Breast epithelium (tissue), 3 donors: ENCODE results near the gene SLC25A21.

Experiments used
- CTCF ChIP-seq, 3 donors: fragments of 450-650 bp; IDR thresholded peaks; one replicate each; pipeline ENCODE4 v1.5.1; 2016 to 2017; ENCODE audit warnings: antibody characterized with exemption in 3 of 3, mild to moderate bottlenecking in 3 of 3, moderate library complexity in 3 of 3
- POLR2A ChIP-seq: fragments of 450-650 bp; IDR thresholded peaks from one replicate; pipeline ENCODE4 v1.6.1; 2016; ENCODE audit warnings: antibody characterized with exemption, mild to moderate bottlenecking, moderate library complexity

DNA sequence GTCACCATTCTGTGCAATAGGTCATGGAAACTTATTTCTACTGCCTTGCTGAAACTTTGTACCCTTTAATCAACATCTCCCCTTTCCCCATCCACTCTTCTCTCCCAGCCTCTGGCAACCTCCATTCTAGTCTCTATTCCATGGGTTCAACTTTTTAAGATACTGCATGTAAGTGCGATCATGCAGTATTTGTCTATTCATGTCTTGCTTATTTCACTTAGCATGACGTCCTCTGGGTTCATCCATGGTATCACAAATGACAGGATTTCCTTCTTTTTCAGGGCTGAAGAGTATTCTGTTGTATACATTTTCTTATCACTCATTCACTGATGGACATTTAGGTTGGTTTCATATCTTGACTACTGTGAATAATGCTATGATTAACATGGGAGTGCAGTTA, 288.4 kb downstream of the SLC25A21 start:
- no peak for TF ChIP-seq CTCF (IDR thresholded peaks at IDR 0.05)
- TF ChIP-seq POLR2A, result no peak
